ENCODE results near the gene CNTFR.

DNA sequence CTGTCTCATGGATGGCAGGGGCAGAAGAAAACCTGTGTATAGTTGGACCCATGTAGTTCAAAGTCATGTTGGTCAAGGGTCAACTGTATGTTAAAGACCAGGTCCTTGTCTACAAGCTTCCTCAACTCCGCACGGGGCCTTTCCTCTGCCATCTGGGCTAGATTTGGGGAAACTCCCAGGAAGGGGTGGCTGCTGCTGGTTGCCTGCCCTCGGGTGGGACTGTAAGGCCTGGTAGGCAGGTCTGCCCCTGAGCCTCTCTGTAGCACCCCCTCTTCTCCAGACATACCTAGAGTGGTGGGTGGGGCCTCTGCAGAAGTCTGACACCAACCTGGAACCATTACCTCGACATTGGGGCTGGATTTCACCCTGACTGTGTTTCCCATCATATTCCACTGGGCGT, 82.0 kb downstream of the CNTFR start:
- TF ChIP-seq ELF4 (IDR thresholded peaks at IDR 0.05), result no peak
- no peak for TF ChIP-seq FOXA1 (IDR thresholded peaks at IDR 0.05)
- no peak for TF ChIP-seq SP1 (IDR thresholded peaks at IDR 0.05)
- TF ChIP-seq FOXK2 (IDR thresholded peaks at IDR 0.05), result no peak
- TF ChIP-seq TARDBP (IDR thresholded peaks at IDR 0.05), result no peak
- no peak for TF ChIP-seq FOXM1 (IDR thresholded peaks at IDR 0.05; ENCODE audit: borderline replicate concordance)
- no peak for TF ChIP-seq BHLHE40 (IDR thresholded peaks at IDR 0.05; ENCODE audit: borderline replicate concordance)
- TF ChIP-seq, protein P1, sequence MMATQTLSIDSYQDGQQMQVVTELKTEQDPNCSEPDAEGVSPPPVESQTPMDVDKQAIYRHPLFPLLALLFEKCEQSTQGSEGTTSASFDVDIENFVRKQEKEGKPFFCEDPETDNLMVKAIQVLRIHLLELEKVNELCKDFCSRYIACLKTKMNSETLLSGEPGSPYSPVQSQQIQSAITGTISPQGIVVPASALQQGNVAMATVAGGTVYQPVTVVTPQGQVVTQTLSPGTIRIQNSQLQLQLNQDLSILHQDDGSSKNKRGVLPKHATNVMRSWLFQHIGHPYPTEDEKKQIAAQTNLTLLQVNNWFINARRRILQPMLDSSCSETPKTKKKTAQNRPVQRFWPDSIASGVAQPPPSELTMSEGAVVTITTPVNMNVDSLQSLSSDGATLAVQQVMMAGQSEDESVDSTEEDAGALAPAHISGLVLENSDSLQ (IDR thresholded peaks at IDR 0.05), result no peak
